ENCODE results near the gene TSPEAR.

TSPEAR gene

GRCh38 chr21:44539991-44540666 is 171.2 kb downstream of the TSPEAR start, which contains the start of gene KRTAP10-1:
Gene KRTAP10-1, minus strand, starts transcription at chr21:44540195. Its CDS starts 45 bp downstream, at chr21:44540150.
- no peak for TF ChIP-seq CTCF (IDR thresholded peaks at IDR 0.05; ENCODE audit: low read length, missing control alignments)
- H3K4me3 ChIP-seq (replicated peaks; ENCODE audit: low read depth, low read length) = no peak within 1 kb of the TSS
- DNase-seq (ENCODE audit: low read depth) = no peak

GRCh38 chr21:44539046-44539445 is 172.3 kb downstream of the TSPEAR start:
- no peak for TF ChIP-seq CTCF (IDR thresholded peaks at IDR 0.05; ENCODE audit: low read length, missing control alignments)
- no peak for DNase-seq (ENCODE audit: low read depth)
- H3K4me3 ChIP-seq (replicated peaks; ENCODE audit: low read depth, low read length) = no peak overlapping the region

- no peak overlapping the region for H3K4me3 ChIP-seq (replicated peaks; ENCODE audit: low read depth, low read length)
These were observed 173.2 kb downstream of the TSPEAR start for GRCh38 chr21:44537930-44538911.

GRCh38 chr21:44535963-44536362 is 175.4 kb downstream of the TSPEAR start:
- no peak for TF ChIP-seq CTCF (IDR thresholded peaks at IDR 0.05; ENCODE audit: low read length, missing control alignments)
- no peak overlapping the region for H3K4me3 ChIP-seq (replicated peaks; ENCODE audit: low read depth, low read length)
- DNase-seq (ENCODE audit: low read depth) = no peak

More at GRCh38 chr21:44537930-44538911, 173.2 kb downstream of the TSPEAR start:
- no peak for TF ChIP-seq CTCF (IDR thresholded peaks at IDR 0.05; ENCODE audit: low read length, missing control alignments)
- DNase-seq (ENCODE audit: low read depth) = no peak

- no peak for TF ChIP-seq CTCF (IDR thresholded peaks at IDR 0.05; ENCODE audit: low read length, missing control alignments)
- no peak for DNase-seq (ENCODE audit: low read depth)
- no peak overlapping the region for H3K4me3 ChIP-seq (replicated peaks; ENCODE audit: low read depth, low read length)
These were observed 176.7 kb downstream of the TSPEAR start for GRCh38 chr21:44534688-44535087.

GRCh38 chr21:44533891-44534627 is 177.3 kb downstream of the TSPEAR start:
- TF ChIP-seq CTCF (IDR thresholded peaks at IDR 0.05; ENCODE audit: low read length, missing control alignments) = no peak
- no peak overlapping the region for H3K4me3 ChIP-seq (replicated peaks; ENCODE audit: low read depth, low read length)
- no peak for DNase-seq (ENCODE audit: low read depth)

Measured in fibroblast of pulmonary artery (primary cell).